GM19324 (cell line): Measurements from ENCODE around the gene KIF15.

Experiments used
- ATAC-seq: cut with Tn5 transposase; IDR thresholded peaks from one replicate; pipeline ENCODE4 v1.9.1; 2021; ENCODE audit warnings: mild to moderate bottlenecking, moderate library complexity; ENCODE audit not compliant: unreplicated experiment, low FRiP score

The KIF15 gene

DNA sequence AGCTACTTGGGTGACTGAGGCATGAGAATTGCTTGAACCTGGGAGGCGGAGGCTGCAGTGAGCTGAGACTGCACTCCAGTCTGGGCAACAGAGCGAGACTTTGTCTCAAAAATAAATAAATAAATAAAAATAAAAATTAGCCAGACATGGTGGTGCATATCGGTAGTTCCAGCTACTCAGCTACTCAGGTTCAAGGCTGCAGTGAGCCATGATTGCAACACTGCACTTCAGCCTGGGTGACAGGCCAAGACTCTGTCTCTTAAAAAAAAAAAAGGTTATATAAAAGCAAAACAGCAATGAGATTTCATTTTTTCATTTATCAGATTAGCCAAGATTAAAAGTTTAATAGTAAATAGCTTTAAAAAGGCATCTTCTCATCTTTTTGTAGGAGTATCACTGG is 115.7 kb downstream of the KIF15 start:
- no peak for ATAC-seq

DNA sequence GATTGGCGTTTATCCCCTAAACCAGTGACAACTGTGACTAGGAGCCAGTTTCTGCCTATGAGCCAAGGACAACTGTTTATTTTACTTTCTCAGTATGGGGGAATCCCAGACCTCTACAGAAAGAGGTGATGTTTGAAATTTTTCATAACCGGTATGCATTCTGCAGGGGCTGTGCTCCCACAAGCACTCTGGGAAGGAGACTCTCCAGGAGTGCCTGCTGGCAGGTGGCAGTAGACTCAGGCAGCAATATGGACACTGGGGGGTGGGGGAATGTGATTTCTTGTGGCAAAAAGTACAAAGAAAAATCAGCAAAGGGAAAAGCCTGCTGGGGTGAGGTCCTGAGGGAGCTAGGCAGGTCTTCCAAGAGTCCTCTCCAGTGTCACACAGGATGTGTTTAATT is 118.7 kb downstream of the KIF15 start:
- no peak for ATAC-seq

DNA sequence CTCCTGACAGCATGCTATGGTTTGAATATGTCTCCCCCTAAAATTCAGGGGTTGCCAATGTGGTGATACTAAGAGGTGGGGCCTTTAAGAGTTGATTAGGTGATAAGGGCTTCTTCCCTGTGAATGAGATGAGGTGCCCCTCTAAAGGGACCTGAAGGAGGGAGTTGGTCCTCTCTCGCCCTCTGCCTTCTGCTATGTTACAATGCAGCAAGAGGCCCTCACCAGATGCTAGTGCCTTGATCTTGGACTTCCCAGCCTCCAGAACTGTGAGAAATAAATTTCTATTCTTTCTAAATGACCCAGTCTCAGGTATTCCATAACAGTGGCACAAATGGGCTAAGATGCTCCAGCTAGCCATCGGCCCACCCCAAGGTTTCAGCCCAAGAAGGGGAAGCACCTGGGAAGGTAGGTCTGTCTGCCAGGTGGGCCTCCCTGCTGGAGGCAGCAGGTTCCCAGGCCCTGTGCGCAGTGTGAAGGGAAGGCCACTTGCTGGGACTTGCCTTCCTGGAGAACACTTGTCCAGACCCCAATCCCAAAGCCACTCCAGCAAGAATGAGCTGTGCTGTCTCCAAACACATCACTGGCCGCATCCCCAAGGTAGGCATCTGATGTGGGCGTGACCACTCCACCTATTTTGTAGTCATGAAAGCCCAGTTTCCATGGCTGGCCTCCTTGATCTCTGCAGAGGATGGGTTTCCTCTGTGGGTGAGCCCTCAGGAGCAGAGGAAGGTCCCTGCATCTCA is 121.8 kb downstream of the KIF15 start:
- no peak for ATAC-seq

GRCh38 chr3:44883999-44884431 is 122.4 kb downstream of the KIF15 start:
- ATAC-seq = no peak

DNA sequence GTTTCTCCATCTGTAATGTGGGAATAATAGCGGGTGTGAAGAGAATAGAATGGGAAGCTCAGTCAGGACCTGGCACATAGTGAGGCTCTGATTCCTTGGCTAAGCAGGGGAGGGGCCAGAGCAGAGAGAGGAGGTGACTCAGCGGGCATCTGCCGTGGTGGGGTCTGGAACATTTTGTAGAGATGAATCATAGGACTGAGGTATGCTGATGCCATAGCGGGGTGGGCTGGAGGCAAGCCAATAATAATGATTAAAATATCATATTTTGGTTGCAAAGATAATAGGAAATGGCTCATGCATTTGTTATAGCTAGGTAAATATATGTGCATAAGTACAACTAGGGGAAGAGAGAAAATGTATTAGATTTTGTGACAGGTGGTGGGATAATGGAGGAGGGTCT is 124.0 kb downstream of the KIF15 start:
- ATAC-seq = no peak

DNA sequence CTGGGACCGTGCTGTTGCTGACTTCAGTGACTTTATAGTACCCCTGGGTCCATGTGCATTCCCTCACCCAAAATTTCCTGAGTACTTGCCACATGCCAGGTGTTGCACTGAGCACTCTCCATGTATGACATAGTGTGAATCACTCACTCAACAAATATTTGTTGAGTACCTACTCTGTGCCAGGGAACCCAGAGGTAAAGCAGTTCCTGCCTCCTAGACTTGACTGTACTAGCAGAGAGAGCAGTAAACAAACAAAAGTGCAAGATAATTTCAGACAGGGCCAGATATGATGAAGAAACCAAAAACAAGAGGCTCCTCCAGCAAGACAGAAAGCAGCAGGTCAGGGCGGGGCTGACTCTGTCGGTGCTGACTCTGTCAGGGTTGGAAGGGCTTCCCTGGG is 125.0 kb downstream of the KIF15 start:
- ATAC-seq = no peak

- no peak for ATAC-seq
Measured at GRCh38 chr3:44887101-44887500, 125.5 kb downstream of the KIF15 start.

- ATAC-seq = no peak
Measured at GRCh38 chr3:44890258-44890657, 128.7 kb downstream of the KIF15 start.

- no peak for ATAC-seq
Measured at GRCh38 chr3:44890852-44891251, 129.3 kb downstream of the KIF15 start.

GRCh38 chr3:44892689-44893088 is 131.1 kb downstream of the KIF15 start:
- no peak for ATAC-seq

DNA sequence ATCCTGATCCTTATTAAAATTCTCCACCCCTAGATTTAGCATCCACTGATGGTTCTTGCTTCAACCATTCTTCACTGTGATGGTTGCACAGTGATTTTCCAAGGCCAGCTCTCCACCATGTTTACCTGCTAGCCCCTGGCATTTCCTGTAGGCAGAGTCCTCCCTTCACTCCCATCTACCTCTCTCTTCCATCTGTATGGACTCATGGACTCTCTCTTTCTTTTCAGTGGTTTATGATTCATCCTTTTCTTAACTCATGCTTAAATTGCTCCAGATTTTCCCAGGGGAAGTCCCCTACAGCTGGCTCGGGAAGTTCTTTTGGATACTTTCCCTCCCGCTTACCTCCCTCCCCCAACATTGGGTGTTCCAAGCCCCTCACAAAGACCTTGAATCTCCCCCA is 131.5 kb downstream of the KIF15 start:
- no peak for ATAC-seq

DNA sequence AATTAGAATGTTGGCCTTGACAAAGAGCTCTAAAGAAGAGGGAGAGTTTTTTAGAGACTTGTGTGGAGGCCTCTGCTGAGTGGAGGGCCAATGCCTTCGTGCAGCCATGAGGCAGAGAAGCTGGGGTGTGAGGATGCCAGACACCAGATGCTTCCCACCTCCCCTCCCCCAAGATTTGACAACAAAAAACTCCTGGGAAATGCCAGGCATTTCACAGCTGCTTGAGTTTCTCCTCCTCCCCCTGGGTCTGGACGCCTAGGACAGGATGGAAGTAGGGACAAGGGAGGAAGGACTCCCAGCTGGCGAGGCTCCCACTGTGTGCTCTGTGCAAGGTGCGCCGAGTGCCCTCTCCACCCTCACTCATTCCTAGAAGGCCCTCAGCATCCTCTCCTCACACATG is 132.9 kb downstream of the KIF15 start:
- ATAC-seq = no peak

GRCh38 chr3:44896440-44896839 is 134.8 kb downstream of the KIF15 start:
- no peak for ATAC-seq

- ATAC-seq = no peak
Measured at GRCh38 chr3:44899683-44900367, 138.2 kb downstream of the KIF15 start.

DNA sequence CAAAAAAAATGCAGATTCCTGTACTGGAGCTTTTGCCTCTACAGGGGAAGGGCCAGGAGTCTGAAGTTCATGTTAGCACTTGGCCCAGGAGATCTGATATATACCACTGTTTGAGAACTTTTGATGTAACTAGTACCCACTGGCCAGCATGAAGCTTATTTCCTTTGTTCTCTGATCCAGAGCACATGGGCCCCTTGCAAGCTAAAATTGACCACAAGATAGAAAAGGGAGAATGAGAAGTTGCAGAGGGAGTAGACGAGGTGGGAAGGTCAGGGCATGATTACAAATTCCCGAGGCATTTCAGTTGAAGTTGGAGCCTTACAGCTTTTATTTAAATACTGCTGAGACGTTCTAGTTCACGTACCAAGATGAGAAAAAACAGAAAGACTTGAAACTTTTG is 141.0 kb downstream of the KIF15 start:
- no peak for ATAC-seq
